Suprapubic skin (tissue), 4 donors: ENCODE results near the gene LIPF.

Source experiments
- EP300 ChIP-seq: sonication (generic); formaldehyde crosslinking; IDR thresholded peaks from one replicate; pipeline ENCODE4 v1.6.1; 2017; ENCODE audit warnings: antibody characterized with exemption
- POLR2A ChIP-seq, 2 donors: fragments of 450-650 bp; IDR thresholded peaks; one replicate each; pipeline ENCODE4 v1.6.1; 2017; ENCODE audit warnings: antibody characterized with exemption in 2 of 2, mild to moderate bottlenecking in 2 of 2, moderate library complexity in 2 of 2
- POLR2AphosphoS5 ChIP-seq, 3 donors: sonication (generic); formaldehyde crosslinking; IDR thresholded peaks; one replicate each; pipeline ENCODE4 v1.6.1; 2017; ENCODE audit warnings: antibody characterized with exemption in 3 of 3
- TF ChIP-seq, protein P1 (sequence below), 2 donors: fragments of 200-600 bp in 1 of 2; fragments of 450-650 bp in 1 of 2; sonication (generic) in 1 of 2; IDR thresholded peaks; one replicate each; pipeline ENCODE4 v1.5.1; 2016 to 2019; ENCODE audit warnings: antibody characterized with exemption in 2 of 2, mild to moderate bottlenecking in 1 of 2, moderate library complexity in 1 of 2

- TF ChIP-seq POLR2A (IDR thresholded peaks at IDR 0.05): no peak
- TF ChIP-seq, protein P1, sequence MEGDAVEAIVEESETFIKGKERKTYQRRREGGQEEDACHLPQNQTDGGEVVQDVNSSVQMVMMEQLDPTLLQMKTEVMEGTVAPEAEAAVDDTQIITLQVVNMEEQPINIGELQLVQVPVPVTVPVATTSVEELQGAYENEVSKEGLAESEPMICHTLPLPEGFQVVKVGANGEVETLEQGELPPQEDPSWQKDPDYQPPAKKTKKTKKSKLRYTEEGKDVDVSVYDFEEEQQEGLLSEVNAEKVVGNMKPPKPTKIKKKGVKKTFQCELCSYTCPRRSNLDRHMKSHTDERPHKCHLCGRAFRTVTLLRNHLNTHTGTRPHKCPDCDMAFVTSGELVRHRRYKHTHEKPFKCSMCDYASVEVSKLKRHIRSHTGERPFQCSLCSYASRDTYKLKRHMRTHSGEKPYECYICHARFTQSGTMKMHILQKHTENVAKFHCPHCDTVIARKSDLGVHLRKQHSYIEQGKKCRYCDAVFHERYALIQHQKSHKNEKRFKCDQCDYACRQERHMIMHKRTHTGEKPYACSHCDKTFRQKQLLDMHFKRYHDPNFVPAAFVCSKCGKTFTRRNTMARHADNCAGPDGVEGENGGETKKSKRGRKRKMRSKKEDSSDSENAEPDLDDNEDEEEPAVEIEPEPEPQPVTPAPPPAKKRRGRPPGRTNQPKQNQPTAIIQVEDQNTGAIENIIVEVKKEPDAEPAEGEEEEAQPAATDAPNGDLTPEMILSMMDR (IDR thresholded peaks at IDR 0.05): no peak
- no peak for TF ChIP-seq POLR2AphosphoS5 (IDR thresholded peaks at IDR 0.05)
- TF ChIP-seq EP300: no peak
Measured at GRCh38 chr10:88682491-88682890, 18.2 kb downstream of the LIPF start.
